Measurements from ENCODE around the gene ARHGAP10. TPM values are rescaled to one million over a fixed set of nuclear protein-coding genes. Genes with fewer than 3 reads are reported as not detected.
A peak's percentile ranks its signal among the peaks of the same experiment; 100 is the strongest.

ARHGAP10 gene
- total RNA-seq, 1 donor from 2014 or later, result 20.2 TPM

- no peak overlapping the region for H3K4me2 ChIP-seq
- H3K4me1 ChIP-seq, result no peaks in the 10 kb centered on the region
- no peak overlapping the region for H3K27ac ChIP-seq
- H3K79me2 ChIP-seq (ENCODE audit: low read depth), result no peaks in the 10 kb centered on the region
- Mint-ChIP-seq H3K27ac (no peak overlapping the region), H3K27me3 (ENCODE audit: insufficient read depth, low read depth) (no peaks in the 10 kb centered on the region), H3K36me3 (peaks cover 3% of the 10 kb centered on the region), H3K9me3 (peaks cover 5% of the 10 kb centered on the region), H3K4me1 (peaks cover 25% of the 10 kb centered on the region), H3K4me3 (no peak overlapping the region)
- H2AFZ ChIP-seq (replicated peaks), result no peak overlapping the region
- no peaks in the 10 kb centered on the region for H3F3A ChIP-seq (ENCODE audit: low read depth)
- H3K4me3 ChIP-seq, result no peak overlapping the region
- H3K27me3 ChIP-seq, result no peaks in the 10 kb centered on the region
- H3K9me3 ChIP-seq (ENCODE audit: low read depth), result no peaks in the 10 kb centered on the region
- peaks cover 4% of the 10 kb centered on the region for H3K36me3 ChIP-seq
- no peak for TF ChIP-seq EZH2phosphoT487 (IDR thresholded peaks at IDR 0.05)
- no peak for TF ChIP-seq CTCF (IDR thresholded peaks at IDR 0.05)
- no peak for TF ChIP-seq EZH2 (IDR thresholded peaks at IDR 0.05)
- DNase-seq (ENCODE audit: low spot score), result no peak
- H4K20me1 ChIP-seq (ENCODE audit: low read depth), result no peaks in the 10 kb centered on the region
- H3K9ac ChIP-seq, result no peak overlapping the region
Observed at GRCh38 chr4:148029781-148030180, 297.9 kb downstream of the ARHGAP10 start.

- Histone ChIP-seq H3K9me3 (ENCODE audit: low read depth) (no peaks in the 10 kb centered on the region), H3K4me2 (no peak overlapping the region), H4K20me1 (ENCODE audit: low read depth) (no peaks in the 10 kb centered on the region), H3K27me3 (no peaks in the 10 kb centered on the region), H3K79me2 (ENCODE audit: low read depth) (no peaks in the 10 kb centered on the region), H3F3A (ENCODE audit: low read depth) (no peaks in the 10 kb centered on the region), H3K36me3 (peaks cover 3% of the 10 kb centered on the region), H3K4me3 (no peak overlapping the region), H3K4me1 (no peaks in the 10 kb centered on the region), H2AFZ (replicated peaks) (no peak overlapping the region), H3K9ac (no peak overlapping the region), H3K27ac (no peak overlapping the region)
- TF ChIP-seq EZH2phosphoT487 (IDR thresholded peaks at IDR 0.05) (no peak), EZH2 (IDR thresholded peaks at IDR 0.05) (no peak), CTCF (IDR thresholded peaks at IDR 0.05) (no peak)
- H3K4me3 Mint-ChIP-seq, result no peak overlapping the region
- H3K27ac Mint-ChIP-seq, result peak overlapping the region; percentile 1
- H3K9me3 Mint-ChIP-seq, result peaks cover 5% of the 10 kb centered on the region
- peaks cover 25% of the 10 kb centered on the region for H3K4me1 Mint-ChIP-seq
- no peak for DNase-seq (ENCODE audit: low spot score)
- peaks cover 3% of the 10 kb centered on the region for H3K36me3 Mint-ChIP-seq
- no peaks in the 10 kb centered on the region for H3K27me3 Mint-ChIP-seq (ENCODE audit: insufficient read depth, low read depth)
Observed at GRCh38 chr4:148030193-148030873, 298.4 kb downstream of the ARHGAP10 start.

GRCh38 chr4:148034813-148035212 is 302.9 kb downstream of the ARHGAP10 start:
- Mint-ChIP-seq H3K9me3 (no peaks in the 10 kb centered on the region), H3K4me1 (peaks cover 11% of the 10 kb centered on the region), H3K27ac (no peak overlapping the region), H3K4me3 (no peak overlapping the region), H3K27me3 (ENCODE audit: insufficient read depth, low read depth) (no peaks in the 10 kb centered on the region), H3K36me3 (no peaks in the 10 kb centered on the region)
- no peaks in the 10 kb centered on the region for H3F3A ChIP-seq (ENCODE audit: low read depth)
- no peaks in the 10 kb centered on the region for H3K4me1 ChIP-seq
- no peaks in the 10 kb centered on the region for H3K9me3 ChIP-seq (ENCODE audit: low read depth)
- H2AFZ ChIP-seq (replicated peaks), result no peak overlapping the region
- no peaks in the 10 kb centered on the region for H4K20me1 ChIP-seq (ENCODE audit: low read depth)
- H3K36me3 ChIP-seq, result no peaks in the 10 kb centered on the region
- no peak for DNase-seq (ENCODE audit: low spot score)
- no peak overlapping the region for H3K4me3 ChIP-seq
- H3K27me3 ChIP-seq, result no peaks in the 10 kb centered on the region
- no peak overlapping the region for H3K27ac ChIP-seq
- no peaks in the 10 kb centered on the region for H3K79me2 ChIP-seq (ENCODE audit: low read depth)
- TF ChIP-seq EZH2phosphoT487 (IDR thresholded peaks at IDR 0.05) (no peak), EZH2 (IDR thresholded peaks at IDR 0.05) (no peak), CTCF (IDR thresholded peaks at IDR 0.05) (no peak)
- no peak overlapping the region for H3K9ac ChIP-seq
- no peak overlapping the region for H3K4me2 ChIP-seq

All from neural progenitor cell (in vitro differentiated cells).